ENCODE data around the gene PGM5. TPM values are rescaled to one million over a fixed set of nuclear protein-coding genes. Genes with fewer than 3 reads are reported as not detected.

Gene PGM5
- total RNA-seq, 1 experiment from 2014 or later = 0.13 TPM

GRCh38 chr9:68567565-68567964 lies 211.2 kb downstream of the PGM5 start (continued):
- TF ChIP-seq ZNF281 (CRISPR knock-in tag; IDR thresholded peaks at IDR 0.05) (no peak), CBFB (CRISPR knock-in tag; IDR thresholded peaks at IDR 0.05; ENCODE audit: low read depth) (no peak)

GRCh38 chr9:68574150-68574549 lies 217.7 kb downstream of the PGM5 start:
- POLR2A ChIA-PET = no interaction called here
- ATAC-seq = no peak
- CTCF ChIA-PET = interaction anchor here (0.6 to 3.6 kb wide), 2 partner anchors 14 to 301 kb away, joined by 4 to 14 read pairs; no protein-coding TSS in a partner anchor
- no peak overlapping the region for H3K27ac Mint-ChIP-seq
- no peak for TF ChIP-seq ZNF512 (CRISPR knock-in tag; IDR thresholded peaks at IDR 0.05; ENCODE audit: borderline replicate concordance)
- no peak for TF ChIP-seq FOXP1 (CRISPR knock-in tag; IDR thresholded peaks at IDR 0.05; ENCODE audit: borderline replicate concordance)
- H3K4me1 Mint-ChIP-seq = no peaks in the 10 kb centered on the region; the same call in 1 of the 2 replicates
- H3K9me3 Mint-ChIP-seq = peaks cover 7% of the 10 kb centered on the region; the same call in 1 of the 2 replicates
- no peaks in the 10 kb centered on the region for H3K36me3 Mint-ChIP-seq
- H3K4me3 Mint-ChIP-seq = no peak overlapping the region
- no peak for DNase-seq (ENCODE audit: low spot score)
- H3K27me3 Mint-ChIP-seq (ENCODE audit: low read depth) = peaks cover 16% of the 10 kb centered on the region

- peaks cover 12% of the 10 kb centered on the region for H3K9me3 Mint-ChIP-seq
- POLR2A ChIA-PET = no interaction called here
- DNase-seq (ENCODE audit: low spot score) (no peak), ATAC-seq (no peak)
- TF ChIP-seq JUN (CRISPR knock-in tag; IDR thresholded peaks at IDR 0.05) (no peak), ZBTB21 (CRISPR knock-in tag; IDR thresholded peaks at IDR 0.05; ENCODE audit: borderline replicate concordance) (no peak), IRF1 (CRISPR knock-in tag; IDR thresholded peaks at IDR 0.05) (no peak), ZNF281 (CRISPR knock-in tag; IDR thresholded peaks at IDR 0.05) (no peak), ZNF219 (CRISPR knock-in tag; IDR thresholded peaks at IDR 0.05; ENCODE audit: borderline replicate concordance) (no peak), USF1 (CRISPR knock-in tag; IDR thresholded peaks at IDR 0.05) (no peak), ZMAT4 (CRISPR knock-in tag; IDR thresholded peaks at IDR 0.05) (no peak), NR2C2 (CRISPR knock-in tag; IDR thresholded peaks at IDR 0.05) (no peak), NR1H2 (CRISPR knock-in tag; IDR thresholded peaks at IDR 0.05) (no peak), TP53 (CRISPR knock-in tag; IDR thresholded peaks at IDR 0.05) (no peak), IRF2 (CRISPR knock-in tag; IDR thresholded peaks at IDR 0.05; ENCODE audit: borderline replicate concordance, low read depth) (no peak), CBFB (CRISPR knock-in tag; IDR thresholded peaks at IDR 0.05; ENCODE audit: low read depth) (no peak), FOXP1 (CRISPR knock-in tag; IDR thresholded peaks at IDR 0.05; ENCODE audit: borderline replicate concordance) (no peak), CREB1 (CRISPR knock-in tag; IDR thresholded peaks at IDR 0.05) (no peak), ERG (CRISPR knock-in tag; IDR thresholded peaks at IDR 0.05) (no peak), FOXK1 (CRISPR knock-in tag; IDR thresholded peaks at IDR 0.05) (no peak), ZSCAN18 (CRISPR knock-in tag; IDR thresholded peaks at IDR 0.05) (no peak), NFE2L1 (CRISPR knock-in tag; IDR thresholded peaks at IDR 0.05) (no peak)
- no peaks in the 10 kb centered on the region; the same call in 1 of the 2 replicates for H3K4me1 Mint-ChIP-seq
- no peaks in the 10 kb centered on the region for H3K36me3 Mint-ChIP-seq
- peaks cover 6% of the 10 kb centered on the region for H3K27me3 Mint-ChIP-seq (ENCODE audit: low read depth)
- H3K27ac Mint-ChIP-seq = no peak overlapping the region
- H3K4me3 Mint-ChIP-seq = no peak overlapping the region
- CTCF ChIA-PET = no interaction called here
Measured at GRCh38 chr9:68575817-68576216, 219.4 kb downstream of the PGM5 start.
